ENCODE measurements around the gene NRSN1.

NRSN1 gene, protein sequence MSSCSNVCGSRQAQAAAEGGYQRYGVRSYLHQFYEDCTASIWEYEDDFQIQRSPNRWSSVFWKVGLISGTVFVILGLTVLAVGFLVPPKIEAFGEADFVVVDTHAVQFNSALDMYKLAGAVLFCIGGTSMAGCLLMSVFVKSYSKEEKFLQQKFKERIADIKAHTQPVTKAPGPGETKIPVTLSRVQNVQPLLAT

DNA sequence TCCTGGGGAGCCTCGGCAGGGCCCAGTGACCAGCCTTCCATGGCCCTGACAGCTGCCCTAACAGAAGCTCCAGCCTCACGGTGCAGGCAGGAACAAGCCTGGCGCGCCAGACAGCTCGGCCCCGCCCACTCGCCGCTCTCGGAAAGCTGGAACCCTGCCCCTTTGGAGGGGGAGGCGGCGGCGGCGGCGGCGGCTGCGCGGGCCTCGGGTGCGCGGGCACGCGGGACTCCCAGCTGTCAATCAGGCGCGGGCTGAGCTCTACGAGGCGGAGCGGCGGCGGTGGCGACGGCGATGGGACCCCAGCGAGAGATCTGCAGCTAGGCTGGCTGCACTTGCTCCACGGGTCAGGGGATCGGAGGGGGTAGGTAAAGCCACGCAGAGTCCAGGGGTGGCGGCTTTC lies at the start of gene NRSN1:
TSS of gene NRSN1 (plus strand) at position 236 of the 400 bp plus-strand sequence. CDS start 8,113 bp downstream, outside the sequence.
- DNase-seq (ENCODE audit: low read depth in 2 of 2) = no peak

DNA sequence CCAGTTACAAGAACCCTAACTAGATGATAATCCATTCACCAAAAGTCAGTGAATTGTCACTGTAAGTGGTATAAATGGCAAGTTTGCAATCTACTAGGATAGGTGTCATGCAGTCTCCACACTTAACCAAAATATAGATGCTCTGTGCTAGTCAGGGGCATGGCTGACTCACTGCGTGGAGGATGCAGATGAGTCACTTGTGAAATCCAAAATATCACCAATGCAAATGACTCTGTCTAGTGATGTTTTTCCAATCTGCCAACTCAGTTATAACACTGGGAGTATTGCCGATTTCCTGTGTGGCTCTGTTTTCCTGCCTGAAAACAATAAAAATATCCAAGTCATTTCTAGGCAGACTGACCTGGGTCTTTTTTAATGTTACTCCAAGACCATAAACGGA lies 47.8 kb upstream of the NRSN1 start:
- no peak for DNase-seq (ENCODE audit: low read depth in 2 of 2)

DNA sequence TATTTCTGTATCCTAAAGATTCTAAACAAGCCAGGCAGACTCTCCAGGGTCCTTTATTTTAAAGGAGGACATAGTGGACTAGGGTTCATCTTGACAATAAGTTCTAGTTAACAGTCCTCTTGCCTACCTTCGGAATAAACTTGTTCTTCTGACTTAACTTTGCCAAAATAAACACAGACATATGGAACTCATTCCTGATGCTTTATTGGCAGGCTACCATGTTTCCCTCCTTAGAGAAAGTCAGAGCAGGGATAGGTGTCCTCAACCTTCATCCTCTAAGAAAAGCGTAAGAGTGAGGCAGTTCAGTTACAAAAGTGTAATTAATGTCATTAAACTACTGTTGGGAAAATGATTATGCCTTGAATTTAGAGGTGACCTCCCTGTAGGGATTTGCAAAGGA lies 46.9 kb upstream of the NRSN1 start:
- no peak for DNase-seq (ENCODE audit: low read depth in 2 of 2)

DNA sequence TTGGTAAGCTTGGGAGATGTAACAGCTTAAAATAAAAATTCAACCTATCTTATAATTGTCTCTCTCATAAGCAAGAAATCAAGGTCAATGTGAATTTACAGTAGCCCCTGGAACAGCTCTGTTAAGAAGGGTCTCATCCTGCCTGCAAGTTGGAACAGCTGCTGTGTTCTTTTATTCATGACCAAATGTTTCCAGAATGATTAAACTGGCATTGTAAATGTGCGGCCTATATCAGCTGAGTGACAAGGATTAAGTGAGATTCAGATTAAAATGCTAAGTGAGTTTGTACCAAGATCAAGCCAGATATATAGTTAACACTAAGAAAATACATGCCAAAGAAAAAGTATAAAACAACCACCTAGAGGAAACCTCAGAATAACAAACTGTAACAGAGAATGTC lies 45.3 kb upstream of the NRSN1 start:
- DNase-seq (ENCODE audit: low read depth in 2 of 2) = no peak

DNA sequence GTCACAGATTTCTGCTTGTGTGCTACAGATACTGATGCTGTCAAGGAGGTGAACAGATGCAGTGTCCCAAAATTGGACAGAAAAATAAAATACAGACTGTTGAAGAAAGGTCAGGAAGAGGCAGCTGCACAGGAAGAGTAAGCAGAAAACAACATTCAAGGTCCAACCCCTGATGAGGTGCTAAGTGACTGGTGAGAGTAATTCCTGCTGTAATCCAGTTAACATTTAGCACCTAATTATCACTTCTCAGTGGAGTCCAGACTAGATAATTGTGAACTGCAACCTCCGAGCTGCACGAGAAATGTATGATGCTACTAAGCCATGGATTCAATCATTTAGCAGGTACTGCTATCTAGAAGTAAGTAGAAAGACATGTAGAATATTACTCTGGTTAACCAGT lies 36.3 kb upstream of the NRSN1 start:
- DNase-seq (ENCODE audit: low read depth in 2 of 2) = no peak

DNA sequence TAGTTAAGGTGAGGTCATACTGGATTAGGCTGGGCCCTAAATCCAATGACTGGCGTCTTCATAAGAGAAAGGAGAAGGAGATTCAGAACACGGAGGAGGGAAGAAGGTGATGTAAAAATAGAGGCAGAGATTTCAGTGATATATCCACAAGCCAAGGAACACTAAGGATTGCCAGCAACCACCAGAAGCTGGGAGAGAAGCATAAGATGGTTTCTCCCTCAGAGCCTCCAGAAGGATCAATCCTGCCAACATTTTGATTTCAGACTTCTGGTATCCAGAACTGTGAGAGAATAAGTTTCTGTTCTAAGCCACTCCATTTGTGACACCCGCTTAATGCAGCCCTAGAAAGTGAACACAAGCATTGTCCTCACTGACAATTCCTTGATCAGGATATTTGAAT lies 33.6 kb upstream of the NRSN1 start:
- DNase-seq (ENCODE audit: low read depth in 2 of 2) = no peak

DNA sequence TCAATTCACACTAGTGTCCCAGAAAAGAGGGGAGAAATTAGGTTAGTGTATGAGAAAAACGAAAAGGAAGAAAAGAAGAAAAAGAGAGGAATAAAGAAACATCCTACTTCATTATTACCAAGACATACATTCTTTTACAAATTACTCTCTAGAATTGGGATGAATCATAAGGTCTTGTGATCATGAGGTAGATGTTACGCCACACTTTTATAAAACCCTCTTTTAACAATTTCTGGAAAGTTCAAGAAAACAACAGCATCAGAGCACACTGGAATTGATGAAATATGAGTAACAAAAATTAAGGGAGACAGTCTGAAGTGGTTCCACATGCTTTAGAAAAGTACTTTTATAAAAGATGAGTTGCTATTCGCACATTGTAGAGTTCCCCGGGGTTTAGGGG lies 32.6 kb upstream of the NRSN1 start:
- DNase-seq (ENCODE audit: low read depth in 2 of 2) = no peak

DNA sequence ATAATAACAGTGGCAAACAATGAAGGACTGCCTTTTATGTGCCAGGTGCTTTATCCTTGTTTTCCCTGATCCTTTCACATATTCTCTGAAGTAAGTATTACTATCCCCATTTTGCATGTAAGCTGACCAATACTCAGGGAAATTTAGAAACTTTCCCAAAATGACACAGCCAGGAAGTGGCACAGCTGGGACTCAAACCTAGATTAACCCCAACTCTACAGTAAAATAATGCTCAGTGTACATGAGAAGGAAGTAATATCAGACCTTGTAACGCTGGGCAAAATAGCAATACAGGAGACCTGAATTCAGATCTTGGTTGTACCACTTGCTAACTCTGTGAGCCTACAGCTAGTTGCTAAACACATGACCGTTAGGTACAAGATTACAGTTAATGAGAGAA lies 26.8 kb upstream of the NRSN1 start:
- no peak for DNase-seq (ENCODE audit: low read depth in 2 of 2)

DNA sequence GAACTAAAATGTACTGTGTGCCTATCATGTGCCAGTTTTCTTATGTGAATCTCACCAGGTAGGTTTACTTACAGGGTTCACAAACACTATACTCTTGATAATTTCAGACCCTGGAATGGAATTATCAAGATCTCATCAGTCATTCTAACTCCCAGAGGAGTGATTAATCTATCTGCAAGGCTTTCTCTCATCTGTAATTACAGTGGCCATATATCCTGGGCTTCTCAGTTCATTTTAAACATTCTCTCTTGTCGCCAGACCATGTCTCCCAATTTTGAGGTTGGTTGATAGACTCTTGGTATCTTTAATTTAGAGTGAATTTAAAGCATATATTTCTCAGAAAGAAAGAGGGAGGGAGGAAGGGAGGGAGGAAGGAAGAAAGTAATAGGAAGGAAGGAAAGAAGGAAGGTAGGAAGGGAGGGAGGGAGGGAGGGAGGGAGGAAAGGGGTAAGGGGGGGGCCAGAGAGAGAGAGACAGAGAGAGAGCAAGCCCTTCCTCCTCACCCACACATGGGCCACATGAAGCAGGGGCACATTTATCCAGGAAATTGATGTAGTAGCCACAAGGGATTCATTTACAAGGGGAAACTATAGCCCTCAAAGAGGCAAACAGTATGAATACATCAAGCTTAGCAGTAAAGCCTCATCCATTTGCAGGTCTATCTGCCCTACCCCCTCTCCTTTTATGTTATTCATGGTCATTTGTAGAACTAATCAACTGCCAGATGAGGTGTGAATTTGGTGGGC lies 25.8 kb upstream of the NRSN1 start:
- no peak for DNase-seq (ENCODE audit: low read depth in 2 of 2)

DNA sequence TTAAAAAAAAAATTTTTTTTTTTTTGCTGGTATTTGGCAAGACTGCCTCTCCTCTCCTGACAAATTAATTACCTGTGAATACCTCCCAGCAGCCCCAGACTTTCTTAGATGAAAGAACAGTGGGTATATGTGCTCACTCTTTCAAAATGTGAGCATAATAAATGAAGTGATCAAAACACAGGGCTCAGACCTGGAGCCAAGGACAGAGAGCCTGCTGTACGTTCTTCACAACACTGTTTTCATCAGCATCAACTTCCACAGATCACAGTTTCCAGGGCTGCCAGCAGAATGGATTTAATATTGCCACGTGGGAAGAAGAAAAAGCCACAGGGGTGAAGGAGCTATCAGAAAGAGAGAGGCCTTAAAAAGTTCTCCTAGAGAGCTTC lies 25.3 kb upstream of the NRSN1 start:
- no peak for DNase-seq (ENCODE audit: low read depth in 2 of 2)

DNA sequence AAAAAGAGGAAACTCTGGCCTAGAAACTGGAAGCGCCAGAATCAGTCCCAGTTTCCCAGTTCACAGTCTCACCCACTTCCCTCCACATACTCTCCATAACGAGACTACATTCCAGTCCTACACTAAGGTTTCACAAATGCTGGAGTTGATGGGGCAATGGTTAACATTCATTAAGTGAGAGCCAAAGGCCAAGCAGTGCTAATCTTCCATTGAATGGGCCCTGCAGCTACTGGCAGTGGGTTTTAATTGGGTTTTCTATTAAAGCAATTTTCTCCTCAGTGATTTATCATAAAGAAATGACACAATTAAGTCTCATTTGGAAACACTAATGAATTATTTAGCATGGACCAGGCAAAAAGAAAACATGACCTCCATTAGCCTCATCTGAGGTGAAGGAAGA lies 20.8 kb upstream of the NRSN1 start:
- DNase-seq (ENCODE audit: low read depth in 2 of 2) = no peak

DNA sequence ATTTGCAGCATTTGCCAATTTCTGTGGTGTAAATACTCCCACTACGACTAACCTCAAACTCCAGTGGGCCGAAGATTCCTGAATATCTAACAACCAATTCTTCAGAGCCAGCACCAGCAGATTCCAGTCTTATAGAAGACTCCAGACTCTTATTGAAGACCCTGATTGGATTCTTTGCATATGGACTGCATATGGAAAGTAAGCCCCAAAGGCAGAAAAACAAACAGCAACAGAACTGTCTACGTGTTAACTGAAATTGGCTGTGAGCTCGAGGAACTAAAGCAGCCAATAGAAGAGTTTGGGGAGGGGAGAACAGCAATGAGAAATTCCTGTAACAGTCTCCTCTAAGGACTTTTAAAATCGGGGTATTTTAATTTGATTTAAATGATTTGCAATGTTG lies 19.7 kb upstream of the NRSN1 start:
- no peak for DNase-seq (ENCODE audit: low read depth in 2 of 2)

DNA sequence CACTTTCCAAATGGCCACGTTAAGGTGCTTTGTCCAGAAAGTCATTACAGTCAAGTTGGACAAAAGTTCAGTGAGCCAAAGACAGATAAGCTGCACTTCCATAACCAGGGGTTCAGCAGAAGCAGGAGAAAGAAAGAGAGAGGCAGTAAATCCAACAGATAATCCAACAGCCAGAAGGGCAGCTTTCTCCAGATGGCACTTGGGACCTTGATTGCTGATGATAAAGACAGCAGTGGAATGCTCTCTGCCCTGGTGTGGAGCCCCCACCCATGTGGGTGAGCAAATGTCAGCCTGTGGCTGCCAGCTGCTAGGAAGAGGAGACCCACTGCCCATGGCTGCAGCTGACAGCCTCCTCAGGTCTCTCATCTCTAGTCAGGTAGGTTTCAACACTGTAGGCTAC lies 18.7 kb upstream of the NRSN1 start:
- no peak for DNase-seq (ENCODE audit: low read depth in 2 of 2)

DNA sequence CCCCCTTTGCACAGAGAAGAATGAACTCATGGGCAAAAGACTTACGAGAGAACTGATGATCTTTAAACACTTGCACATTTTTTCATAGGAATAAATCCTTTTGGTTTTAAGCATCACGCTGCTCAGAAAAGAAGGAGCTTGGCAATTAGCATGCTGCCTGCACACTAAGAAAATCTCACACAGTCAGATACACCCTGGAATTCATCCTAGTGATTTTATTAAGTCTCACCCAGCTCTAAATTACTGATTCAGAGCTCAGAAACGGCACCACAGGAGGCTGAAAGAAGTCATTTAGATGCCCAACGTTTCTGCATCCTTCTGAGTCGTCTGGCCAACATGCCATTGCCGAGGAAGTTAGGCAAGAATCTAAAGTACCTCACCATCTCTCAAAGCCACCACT lies 18.0 kb upstream of the NRSN1 start:
- no peak for DNase-seq (ENCODE audit: low read depth in 2 of 2)

DNA sequence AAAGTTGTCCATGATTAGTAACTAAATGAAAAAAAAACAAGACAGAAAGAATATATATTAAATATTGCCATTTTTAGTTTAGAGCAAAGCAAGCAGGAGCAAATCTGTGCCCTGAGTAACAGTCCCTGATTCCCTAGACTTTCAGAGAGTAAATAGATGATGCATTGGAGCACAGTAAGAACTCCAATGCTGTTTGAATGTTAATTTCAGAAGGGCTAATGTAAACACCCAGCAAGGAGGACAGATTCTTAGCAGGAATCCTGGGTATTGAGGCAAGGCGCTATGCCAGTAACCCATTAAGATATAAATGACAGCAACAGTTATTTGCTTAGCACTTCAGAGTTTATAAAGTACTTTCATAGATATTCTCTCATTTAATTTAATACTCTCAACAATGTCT lies 15.6 kb upstream of the NRSN1 start:
- DNase-seq (ENCODE audit: low read depth in 2 of 2) = no peak

DNA sequence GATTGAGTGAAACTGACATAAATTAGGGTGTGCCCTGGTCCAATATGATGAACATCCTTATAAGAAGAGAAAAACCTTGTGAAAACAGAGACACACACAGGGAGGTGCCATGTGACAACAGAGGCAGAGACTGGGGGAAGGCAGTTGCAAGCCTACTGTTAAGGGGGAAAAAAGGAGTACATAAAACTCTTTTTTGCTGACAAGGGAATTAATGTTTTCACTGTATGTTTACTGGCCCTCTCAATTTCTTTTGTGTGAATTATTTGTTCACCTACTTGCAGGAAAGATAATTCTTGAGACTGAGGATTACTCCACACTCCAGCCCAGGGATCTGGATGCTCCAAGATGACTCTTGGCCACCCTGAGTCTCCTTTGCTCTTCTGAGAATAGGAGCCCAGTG lies 12.1 kb upstream of the NRSN1 start:
- no peak for DNase-seq (ENCODE audit: low read depth in 2 of 2)

DNA sequence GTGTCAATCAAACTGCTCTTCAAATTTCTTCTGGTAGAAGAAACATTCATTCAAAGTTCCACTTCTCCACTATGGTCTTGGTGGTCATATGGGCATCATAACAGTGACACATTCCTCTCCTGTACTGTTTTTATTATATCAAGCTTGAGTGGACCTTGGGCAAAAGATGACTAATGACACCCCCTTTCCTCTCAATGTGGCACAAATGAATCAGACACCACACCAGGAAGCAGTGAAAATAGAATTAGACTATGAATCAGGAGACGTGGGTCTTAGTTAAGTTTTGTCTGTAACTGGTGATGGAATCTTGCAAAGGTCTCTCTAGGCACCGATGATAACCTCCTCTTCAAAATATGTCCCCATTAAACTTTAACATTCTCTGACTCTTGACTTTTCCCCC lies 9.0 kb upstream of the NRSN1 start:
- DNase-seq (ENCODE audit: low read depth in 2 of 2) = no peak

DNA sequence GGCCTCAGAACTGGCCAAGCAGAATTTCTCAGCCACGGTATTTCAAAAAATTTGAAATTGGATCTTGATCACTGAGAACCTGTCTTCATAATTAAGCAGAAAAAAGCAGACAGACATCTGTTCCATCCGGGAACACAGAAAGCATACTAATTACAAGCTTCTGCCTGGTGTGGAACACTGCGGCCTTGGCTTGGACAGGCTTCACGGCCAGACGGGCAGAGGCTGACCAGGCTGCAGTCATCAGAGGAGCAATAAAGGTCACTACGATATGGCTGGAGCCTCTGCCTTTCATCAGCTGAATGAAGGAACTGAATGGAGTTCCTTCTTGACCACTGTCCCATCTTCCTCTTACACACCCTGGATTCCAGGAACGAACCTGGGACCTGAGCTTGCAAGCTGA lies 3.9 kb upstream of the NRSN1 start:
- DNase-seq (ENCODE audit: low read depth in 2 of 2) = no peak

DNA sequence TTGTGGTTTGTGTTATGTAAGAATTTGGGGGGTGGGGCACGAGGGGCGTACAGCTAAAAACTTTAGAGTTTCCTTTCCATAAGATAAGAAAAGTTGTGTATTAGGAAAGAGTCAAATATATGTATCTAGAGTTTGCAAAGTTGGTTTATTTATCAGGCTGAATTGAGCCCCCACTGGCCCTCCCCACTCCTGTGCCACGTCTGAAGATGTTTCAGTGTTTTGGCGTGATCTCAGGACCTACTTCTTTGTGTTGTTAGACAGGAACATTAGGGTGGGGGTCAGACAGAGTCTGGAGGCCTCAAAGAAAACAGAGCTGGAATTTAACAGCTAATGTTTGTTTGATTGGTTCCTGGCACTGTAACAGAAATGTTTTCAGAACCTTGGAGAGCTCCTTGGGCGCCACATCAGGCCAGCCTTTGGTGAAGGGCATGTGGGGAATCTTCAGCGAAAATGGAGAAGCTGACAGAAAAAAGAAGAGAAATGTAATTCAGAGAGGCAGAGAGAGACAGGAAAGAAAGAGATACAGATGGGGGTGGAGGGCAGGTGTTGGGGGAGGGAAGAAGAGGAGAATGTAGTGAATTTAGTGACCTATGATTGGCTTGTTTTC lies 674 bp downstream of the NRSN1 start:
- DNase-seq (ENCODE audit: low read depth in 2 of 2) = no peak

DNA sequence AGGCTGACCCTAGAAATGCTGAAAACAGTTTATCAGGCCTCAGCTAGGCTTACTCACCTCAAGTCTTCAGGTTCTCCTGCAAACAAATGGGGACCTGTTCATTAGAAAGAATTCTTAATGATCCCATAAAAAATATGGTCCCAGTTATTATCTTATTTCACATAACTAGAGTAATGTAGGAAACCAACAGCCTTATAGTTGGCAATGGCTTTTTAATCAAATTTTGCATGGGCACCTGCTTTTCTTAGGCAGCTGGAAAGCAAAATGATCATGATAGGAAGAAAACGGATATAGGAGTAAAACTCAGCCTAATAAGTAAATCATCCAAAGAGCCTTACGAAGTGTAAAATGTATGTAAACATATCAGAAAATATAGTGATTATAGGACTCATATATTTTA lies 1.3 kb downstream of the NRSN1 start:
- no peak for DNase-seq (ENCODE audit: low read depth in 2 of 2)

DNA sequence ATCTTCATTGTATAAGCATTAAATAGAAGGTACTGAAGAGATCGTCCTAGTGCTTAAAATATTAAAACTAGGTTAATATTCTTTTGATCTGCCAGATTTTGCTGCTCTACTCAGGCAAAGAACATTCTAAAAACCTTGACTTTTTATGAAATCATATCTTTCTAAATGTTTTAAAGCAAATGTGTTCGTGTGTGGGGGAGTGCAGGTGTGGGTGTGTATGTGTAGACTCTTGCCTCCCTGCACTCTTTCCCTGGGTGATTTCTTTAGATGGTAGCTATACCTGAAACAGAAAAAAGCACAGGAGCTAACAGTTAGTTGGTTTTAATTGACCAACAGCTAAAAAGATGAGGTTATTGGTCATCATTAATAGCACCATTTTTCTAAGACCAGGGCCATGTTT lies 5.7 kb downstream of the NRSN1 start:
- no peak for DNase-seq (ENCODE audit: low read depth in 2 of 2)

DNA sequence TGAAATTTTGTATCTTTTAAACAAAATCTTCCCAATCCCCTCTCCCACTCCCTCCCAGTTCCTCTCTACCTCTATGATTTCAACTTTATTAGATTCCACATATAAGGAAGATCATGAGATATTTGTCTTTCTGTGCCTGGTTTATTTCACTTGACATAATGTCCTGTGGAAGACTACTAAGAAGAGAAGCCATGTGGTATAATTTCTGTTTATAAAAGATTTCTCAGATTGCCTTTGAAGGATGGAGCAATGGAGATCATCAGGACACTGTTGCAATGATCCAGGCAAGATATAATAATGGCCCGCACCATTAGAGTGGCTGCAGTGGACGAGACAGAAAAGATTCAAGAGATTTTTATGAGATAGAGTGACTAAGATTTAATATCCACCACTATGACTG lies 13.1 kb downstream of the NRSN1 start:
- DNase-seq (ENCODE audit: low read depth in 2 of 2) = no peak

DNA sequence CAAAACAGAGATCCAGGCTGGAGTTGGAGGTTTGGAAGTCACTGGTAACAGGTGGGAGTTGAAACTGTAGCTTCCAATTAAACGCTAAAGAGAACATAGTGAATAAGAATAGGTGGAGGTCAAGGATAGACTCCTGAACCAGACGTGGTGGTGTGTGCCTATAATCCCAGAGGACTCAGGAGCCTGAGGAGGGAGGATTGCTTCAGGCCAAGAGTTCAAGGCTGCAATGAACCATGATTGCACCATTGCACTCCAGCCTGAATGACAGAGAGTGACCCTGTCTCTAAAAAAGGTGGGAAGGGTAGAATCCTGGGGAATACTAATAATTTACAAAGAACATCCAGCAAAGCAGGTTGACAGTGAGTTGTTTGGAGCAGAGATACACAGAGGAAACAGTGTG lies 13.6 kb downstream of the NRSN1 start:
- DNase-seq (ENCODE audit: low read depth in 2 of 2) = no peak

DNA sequence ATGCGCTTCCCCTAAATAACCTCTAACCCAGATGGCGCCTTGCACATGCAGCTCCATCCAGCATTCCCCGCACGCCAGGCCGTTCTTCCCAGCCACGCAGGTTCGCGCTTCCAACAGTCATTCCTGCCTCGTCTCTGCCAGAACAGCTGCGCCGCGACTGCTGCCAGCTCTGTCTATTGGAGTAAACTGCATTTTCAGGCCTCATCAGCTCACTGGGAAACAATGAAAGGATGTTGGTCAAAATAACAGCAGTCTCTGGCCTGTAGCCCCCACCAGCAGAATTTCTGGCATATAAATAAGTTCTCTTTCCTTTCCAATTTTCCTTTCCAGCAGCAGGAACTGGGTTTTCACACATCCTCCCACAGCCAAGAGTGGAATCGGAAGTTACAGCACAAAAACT lies 14.6 kb downstream of the NRSN1 start:
- no peak for DNase-seq (ENCODE audit: low read depth in 2 of 2)
